Erythroblast (primary cell): ENCODE results near the gene POLR3A.

Experiments
- DNase-seq, 2 experiments: peaks; one replicate each; lab custom pipeline; 2025; lab: John Stamatoyannopoulos, UW
- GATA1 ChIP-seq: IDR thresholded peaks from 2 replicates; pipeline ENCODE4 v1.6.1; 2011; ENCODE audit warnings: low read depth, mild to moderate bottlenecking, control low read depth, low read length, moderate library complexity
- POLR2A ChIP-seq: IDR thresholded peaks from 2 replicates; pipeline ENCODE4 v1.6.1; 2011; ENCODE audit warnings: mild to moderate bottlenecking, low read length

POLR3A gene

GRCh38 chr10:77972148-77972547 lies 57.2 kb downstream of the POLR3A start:
- no peak for DNase-seq
- no peak for TF ChIP-seq GATA1
- TF ChIP-seq POLR2A: no peak

- TF ChIP-seq POLR2A (no peak), GATA1 (no peak)
These were observed 57.5 kb downstream of the POLR3A start for GRCh38 chr10:77971804-77972144.

DNA sequence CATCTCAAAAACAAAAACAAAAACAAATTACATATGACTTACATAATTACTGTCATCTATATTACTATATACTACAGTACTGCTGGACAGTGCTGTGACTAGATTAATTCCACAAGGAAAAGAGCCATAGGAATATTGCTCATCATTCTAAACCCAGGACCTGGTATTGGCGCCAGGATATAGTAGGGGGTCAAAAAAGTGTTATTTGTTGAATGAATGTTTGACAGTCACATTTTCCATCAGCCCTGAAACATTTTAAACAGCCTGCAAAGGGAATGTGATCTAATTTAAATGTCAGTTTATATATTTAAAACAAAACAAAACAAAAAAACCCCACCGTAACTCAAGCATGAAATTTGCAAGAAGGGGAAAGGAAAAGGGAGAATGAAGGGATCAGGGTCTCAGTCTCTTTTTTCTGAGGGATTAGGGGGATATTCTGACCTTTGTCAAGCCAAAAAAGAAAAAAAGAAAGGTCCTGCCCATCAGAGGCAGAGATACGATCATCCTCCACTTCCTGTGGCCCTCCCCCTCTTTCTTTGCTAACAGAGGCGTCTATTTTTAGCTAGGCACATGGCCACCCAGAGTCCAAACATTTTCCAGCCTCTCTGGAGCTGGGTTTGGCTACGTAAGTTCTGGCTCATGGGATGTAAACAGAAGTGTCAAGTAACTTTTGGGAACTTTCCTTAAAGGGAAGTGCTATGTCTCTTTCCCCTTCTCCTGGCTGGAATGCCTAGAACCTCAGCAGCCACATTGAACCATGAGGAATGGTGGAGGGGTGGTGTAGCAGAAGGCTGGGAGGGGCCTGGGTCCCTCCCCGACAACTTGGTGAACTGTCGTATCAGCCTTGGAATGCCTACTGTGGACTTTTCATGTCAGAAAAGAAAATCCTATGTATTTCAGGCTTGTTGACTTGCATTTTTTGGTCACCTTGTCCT lies 58.2 kb downstream of the POLR3A start:
- TF ChIP-seq GATA1 (no peak), POLR2A (no peak)
- peak; percentile 11 to 26 for DNase-seq

More at GRCh38 chr10:77971804-77972144, 57.5 kb downstream of the POLR3A start:
- DNase-seq: no peak

DNA sequence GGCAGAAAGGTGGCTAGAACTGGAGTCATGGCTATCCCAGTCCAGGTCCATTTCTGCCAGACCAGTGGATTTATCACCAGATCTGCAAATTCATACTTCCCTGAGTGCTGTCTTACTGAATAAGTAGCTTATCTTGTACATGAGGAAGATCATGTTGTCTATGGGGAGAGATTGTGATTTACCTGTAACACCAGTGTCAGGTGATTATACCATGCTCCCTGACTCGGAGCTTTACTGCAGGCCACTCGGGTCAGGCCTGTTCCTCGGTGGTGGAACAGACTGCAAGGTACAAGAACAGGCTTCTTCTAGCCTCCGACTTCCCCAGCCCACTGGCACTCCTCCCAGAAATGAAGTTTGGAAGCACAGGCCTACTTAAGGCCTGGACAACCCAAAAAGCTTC lies 60.2 kb downstream of the POLR3A start:
- TF ChIP-seq GATA1 (no peak), POLR2A (no peak)
- DNase-seq: no peak

GRCh38 chr10:77967611-77968022 lies 61.7 kb downstream of the POLR3A start:
- no peak for DNase-seq

DNA sequence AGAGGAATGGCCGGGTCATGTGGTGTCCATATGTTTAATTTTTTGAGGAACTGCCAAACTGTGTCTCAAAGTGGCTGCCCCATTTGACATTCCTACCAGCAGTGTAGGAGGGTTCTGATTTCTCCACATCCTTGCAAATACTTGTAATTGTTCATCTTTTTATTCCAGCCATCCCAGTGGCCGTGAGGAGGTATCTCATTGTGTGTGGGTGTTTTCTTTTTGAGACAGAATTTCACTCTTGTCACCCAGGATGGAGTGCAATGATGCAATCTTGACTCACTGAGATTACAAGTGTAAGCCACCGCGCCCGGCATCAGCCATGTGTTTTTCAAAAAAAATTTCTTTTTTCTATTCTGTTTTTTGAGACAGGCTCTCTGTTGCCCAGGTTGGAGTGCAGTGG lies 64.0 kb downstream of the POLR3A start:
- TF ChIP-seq GATA1 (no peak), POLR2A (no peak)
- DNase-seq: peak in 1 of 2 experiments; percentile 19

More at GRCh38 chr10:77967611-77968022, 61.7 kb downstream of the POLR3A start:
- TF ChIP-seq GATA1 (no peak), POLR2A (no peak)

GRCh38 chr10:77964811-77965210 lies 64.5 kb downstream of the POLR3A start:
- TF ChIP-seq POLR2A (no peak), GATA1 (no peak)
- DNase-seq: no peak

DNA sequence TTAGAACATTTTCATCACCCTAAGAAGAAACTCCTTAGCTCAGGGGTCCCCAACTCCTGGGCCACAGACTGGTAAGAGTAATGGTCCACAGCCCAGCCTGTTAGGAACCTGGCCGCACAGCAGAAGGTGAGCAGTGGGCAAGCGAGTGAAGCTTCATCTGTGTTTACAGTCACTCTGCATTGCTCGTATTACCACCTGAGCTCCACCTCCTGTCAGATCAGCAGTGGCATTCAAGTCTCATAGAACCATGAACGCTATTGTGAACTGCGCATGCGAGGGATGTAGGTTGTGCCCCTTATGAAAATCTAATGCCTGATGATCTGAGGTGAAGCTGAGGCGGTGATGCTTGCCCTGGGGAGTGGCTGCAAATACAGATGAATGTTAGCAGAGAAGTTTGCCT lies 65.4 kb downstream of the POLR3A start:
- TF ChIP-seq POLR2A (no peak), GATA1 (no peak)
- DNase-seq: no peak

GRCh38 chr10:77962350-77963146 lies 66.8 kb downstream of the POLR3A start:
- DNase-seq: no peak
- TF ChIP-seq GATA1: no peak
- TF ChIP-seq POLR2A: no peak

DNA sequence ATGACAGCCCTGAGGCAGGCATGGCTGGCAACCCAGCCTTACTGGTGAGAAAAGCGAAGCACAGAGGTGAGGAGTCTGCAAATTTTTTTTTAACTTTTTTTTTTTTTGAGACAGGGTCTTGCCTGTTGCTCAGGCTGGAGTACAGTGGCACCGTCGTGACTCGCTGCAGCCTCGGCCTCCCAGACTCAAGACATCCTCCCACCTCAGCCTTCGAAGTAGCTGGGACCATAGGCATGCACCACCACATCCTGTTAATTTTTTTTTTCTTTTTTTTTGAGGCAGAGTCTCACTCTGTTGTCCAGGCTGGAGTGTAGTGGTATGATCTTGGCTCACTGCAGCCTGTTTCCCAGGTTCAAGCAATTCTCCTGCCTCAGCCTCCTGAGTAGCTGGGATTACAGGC lies 67.6 kb downstream of the POLR3A start:
- no peak for DNase-seq
- TF ChIP-seq GATA1 (no peak), POLR2A (no peak)

- no peak for DNase-seq
- TF ChIP-seq GATA1 (no peak), POLR2A (no peak)
These were observed 68.4 kb downstream of the POLR3A start for GRCh38 chr10:77960829-77961329.

GRCh38 chr10:77959887-77960455 lies 69.3 kb downstream of the POLR3A start:
- TF ChIP-seq POLR2A (no peak), GATA1 (no peak)
- DNase-seq: no peak

DNA sequence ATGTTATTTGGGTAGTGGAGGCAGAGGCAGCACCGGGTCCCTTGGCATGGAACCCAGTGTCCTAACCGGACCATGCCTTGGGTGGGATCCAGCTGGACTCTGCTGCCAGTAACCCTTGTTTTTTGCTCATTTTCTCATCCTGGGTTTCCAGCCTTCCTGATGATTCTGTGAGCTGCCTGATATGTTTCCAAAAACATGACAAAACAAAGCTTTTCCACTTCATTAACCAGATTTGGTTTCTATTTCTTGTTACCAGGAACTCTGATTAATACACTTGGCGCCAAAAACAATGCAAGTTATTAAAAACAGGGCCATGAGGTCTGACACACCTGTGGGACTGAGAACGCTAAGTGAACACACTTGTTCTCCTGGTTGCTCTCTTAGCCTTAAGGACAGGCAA lies 69.9 kb downstream of the POLR3A start:
- no peak for DNase-seq
- no peak for TF ChIP-seq GATA1
- no peak for TF ChIP-seq POLR2A
